WERI-Rb-1 (cell line): ENCODE measurements around the gene CORIN.

ENCODE experiments used
- DNase-seq: peaks from one replicate; pipeline ENCODE4 v3.0.0-alpha.2; 2020
- H3K27ac ChIP-seq: fragments of 250-450 bp; sonication (Bioruptor Pico); 2 replicates; pipeline ENCODE4 v1.5.1; 2020; ENCODE audit warnings: mild to moderate bottlenecking, moderate library complexity
- H3K27me3 ChIP-seq: fragments of 250-450 bp; sonication (Bioruptor Pico); 2 replicates; pipeline ENCODE4 v1.5.1; 2021; ENCODE audit warnings: mild to moderate bottlenecking, low read depth, moderate library complexity; ENCODE audit not compliant: insufficient read depth, severe bottlenecking
- H3K36me3 ChIP-seq: fragments of 250-450 bp; sonication (Bioruptor Pico); 2 replicates; pipeline ENCODE4 v1.5.1; 2020; ENCODE audit warnings: mild to moderate bottlenecking, moderate library complexity
- H3K4me3 ChIP-seq: 2 replicates; pipeline ENCODE4 v1.5.1; 2011; ENCODE audit warnings: low read depth, mild to moderate bottlenecking, control low read depth, low read length
- H3K9me3 ChIP-seq: fragments of 250-450 bp; sonication (Bioruptor Pico); 2 replicates; pipeline ENCODE4 v1.5.1; 2021; ENCODE audit warnings: mild to moderate bottlenecking, moderate library complexity; ENCODE audit not compliant: severe bottlenecking
- CTCF ChIP-seq: IDR thresholded peaks from 2 replicates; pipeline ENCODE4 v1.5.1; 2011; ENCODE audit warnings: low read depth, mild to moderate bottlenecking, control low read depth, inconsistent platforms, low read length

Gene CORIN

GRCh38 chr4:47598320-47598719, 239.5 kb downstream of the CORIN start:
- Histone ChIP-seq H3K27ac (no peak overlapping the region), H3K9me3 (no peaks in the 10 kb centered on the region), H3K27me3 (no peaks in the 10 kb centered on the region), H3K4me3 (no peak overlapping the region), H3K36me3 (no peaks in the 10 kb centered on the region)
- DNase-seq, result no peak
- TF ChIP-seq CTCF, result no peak

- no peaks in the 10 kb centered on the region for H3K36me3 ChIP-seq
- H3K27me3 ChIP-seq, result no peaks in the 10 kb centered on the region
- H3K27ac ChIP-seq, result no peak overlapping the region
- no peak for TF ChIP-seq CTCF
- no peak overlapping the region for H3K4me3 ChIP-seq
- no peak for DNase-seq
- H3K9me3 ChIP-seq, result no peaks in the 10 kb centered on the region
Observed at GRCh38 chr4:47597696-47598095, 240.2 kb downstream of the CORIN start.

GRCh38 chr4:47590325-47590724, 247.5 kb downstream of the CORIN start:
- Histone ChIP-seq H3K4me3 (no peak overlapping the region), H3K27ac (no peak overlapping the region), H3K36me3 (no peaks in the 10 kb centered on the region), H3K27me3 (no peaks in the 10 kb centered on the region), H3K9me3 (no peaks in the 10 kb centered on the region)
- DNase-seq, result no peak
- no peak for TF ChIP-seq CTCF

- Histone ChIP-seq H3K4me3 (no peak overlapping the region), H3K27me3 (no peaks in the 10 kb centered on the region), H3K9me3 (no peaks in the 10 kb centered on the region), H3K36me3 (no peaks in the 10 kb centered on the region), H3K27ac (no peak overlapping the region)
- TF ChIP-seq CTCF, result no peak
- DNase-seq, result no peak
Observed at GRCh38 chr4:47579235-47579634, 258.6 kb downstream of the CORIN start.

GRCh38 chr4:47577779-47578553, 259.9 kb downstream of the CORIN start:
- H3K27ac ChIP-seq, result no peak overlapping the region
- H3K4me3 ChIP-seq, result no peak overlapping the region
- no peaks in the 10 kb centered on the region for H3K27me3 ChIP-seq
- no peak for TF ChIP-seq CTCF
- DNase-seq, result no peak
- H3K9me3 ChIP-seq, result no peaks in the 10 kb centered on the region
- H3K36me3 ChIP-seq, result no peaks in the 10 kb centered on the region

GRCh38 chr4:47572981-47573380, 264.9 kb downstream of the CORIN start:
- Histone ChIP-seq H3K36me3 (no peaks in the 10 kb centered on the region), H3K27me3 (no peaks in the 10 kb centered on the region), H3K27ac (no peak overlapping the region), H3K9me3 (no peaks in the 10 kb centered on the region), H3K4me3 (no peak overlapping the region)
- TF ChIP-seq CTCF, result no peak
- DNase-seq, result no peak
